Right lung (tissue), 5 donors: ENCODE measurements around the gene SOX13. TPM values are rescaled to one million over a fixed set of nuclear protein-coding genes. Genes with fewer than 3 reads are reported as not detected.

Experiments
- polyA plus RNA-seq, 5 donors: library from polyadenylated mRNA; unstranded; fragments of 120-200 nt; gene quantifications; one replicate each; pipeline versions ENCODE4 v1.2.1 to v1.2.3, GENCODE V29; 2013; ENCODE audit warnings: inconsistent platforms in 1 of 5, low replicate concordance in 1 of 5; ENCODE audit not compliant: insufficient read length in 5 of 5, insufficient read depth in 1 of 5

SOX13 gene
- polyA plus RNA-seq, 5 donors: 41.0 to 58.0 (median 51.8) TPM

Other genes with a start within 250 kb of the SOX13 start
- gene SNRPE, start 211.5 kb upstream of the SOX13 start, polyA plus RNA-seq: 100 to 1,000 TPM; 239 to 362 (median 285) TPM
- 10 to 100 TPM in 4 of 5 donors, 1 to 10 TPM in 1; 8.5 to 14.8 (median 11.7) TPM for gene ETNK2, start 78.9 kb downstream of the SOX13 start, polyA plus RNA-seq
- gene REN, start 93.2 kb downstream of the SOX13 start, polyA plus RNA-seq: under 1 TPM in 1 of 5 donors, not detected in 4; 0.21 TPM
- gene KISS1, start 123.4 kb downstream of the SOX13 start, polyA plus RNA-seq: 1 to 10 TPM in 1 of 5 donors, under 1 TPM in 4; 0.28 to 1.2 (median 0.53) TPM
- 1 to 10 TPM; 6.1 to 9.1 (median 7.4) TPM for gene GOLT1A, start 140.9 kb downstream of the SOX13 start, polyA plus RNA-seq